Neural progenitor cell (in vitro differentiated cells): ENCODE measurements around the gene RANBP1.

Source experiments
- EZH2 ChIP-seq: fragments of 200-600 bp; sonication (generic); IDR thresholded peaks from 2 replicates; pipeline ENCODE4 v1.6.1; 2017; ENCODE audit warnings: antibody characterized with exemption, mild to moderate bottlenecking, moderate library complexity
- EZH2phosphoT487 ChIP-seq: fragments of 200-600 bp; sonication (generic); IDR thresholded peaks from 2 replicates; pipeline ENCODE4 v1.6.1; 2017; ENCODE audit warnings: antibody characterized with exemption
- TF ChIP-seq, protein P1 (sequence below): fragments of 200-600 bp; sonication (generic); IDR thresholded peaks from 2 replicates; pipeline ENCODE4 v1.5.1; 2017; ENCODE audit warnings: antibody characterized with exemption, mild to moderate bottlenecking

DNA sequence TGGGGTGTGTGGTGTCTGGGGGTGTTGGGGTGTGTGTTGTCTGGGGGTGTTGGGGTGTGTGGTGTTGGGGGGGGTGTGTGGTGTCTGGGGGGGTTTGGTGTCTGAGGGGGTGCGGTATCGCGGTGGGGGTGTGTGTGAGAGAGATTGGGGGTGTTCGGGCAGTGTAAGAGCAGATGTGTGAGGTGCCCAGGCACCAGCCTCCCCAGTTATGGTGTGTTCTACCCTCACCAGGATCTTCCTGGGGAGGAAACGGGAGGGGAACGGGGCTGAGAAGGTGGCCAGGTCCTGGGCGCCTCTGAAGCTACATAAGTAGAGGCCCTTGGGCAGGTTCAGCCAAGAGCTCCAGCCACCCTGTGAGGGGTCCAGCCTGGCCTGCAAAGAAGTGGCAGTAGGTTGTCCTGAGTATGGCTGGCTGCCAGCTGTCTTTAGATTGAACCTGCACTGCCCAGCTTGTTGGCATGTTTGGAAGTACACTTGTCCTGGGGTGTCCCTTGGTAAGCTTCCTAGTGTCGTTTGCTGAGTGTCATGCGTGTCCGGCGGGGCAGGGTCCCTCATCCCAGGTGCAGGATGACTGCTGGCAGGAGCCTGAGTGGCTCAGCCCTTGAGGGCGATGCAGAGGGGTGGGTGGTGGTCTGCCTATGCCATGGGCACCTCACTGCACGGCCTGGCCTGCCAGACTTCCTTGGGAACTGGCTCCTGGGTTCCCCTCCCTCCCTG is 7.6 kb downstream of the RANBP1 start:
- TF ChIP-seq, protein P1, sequence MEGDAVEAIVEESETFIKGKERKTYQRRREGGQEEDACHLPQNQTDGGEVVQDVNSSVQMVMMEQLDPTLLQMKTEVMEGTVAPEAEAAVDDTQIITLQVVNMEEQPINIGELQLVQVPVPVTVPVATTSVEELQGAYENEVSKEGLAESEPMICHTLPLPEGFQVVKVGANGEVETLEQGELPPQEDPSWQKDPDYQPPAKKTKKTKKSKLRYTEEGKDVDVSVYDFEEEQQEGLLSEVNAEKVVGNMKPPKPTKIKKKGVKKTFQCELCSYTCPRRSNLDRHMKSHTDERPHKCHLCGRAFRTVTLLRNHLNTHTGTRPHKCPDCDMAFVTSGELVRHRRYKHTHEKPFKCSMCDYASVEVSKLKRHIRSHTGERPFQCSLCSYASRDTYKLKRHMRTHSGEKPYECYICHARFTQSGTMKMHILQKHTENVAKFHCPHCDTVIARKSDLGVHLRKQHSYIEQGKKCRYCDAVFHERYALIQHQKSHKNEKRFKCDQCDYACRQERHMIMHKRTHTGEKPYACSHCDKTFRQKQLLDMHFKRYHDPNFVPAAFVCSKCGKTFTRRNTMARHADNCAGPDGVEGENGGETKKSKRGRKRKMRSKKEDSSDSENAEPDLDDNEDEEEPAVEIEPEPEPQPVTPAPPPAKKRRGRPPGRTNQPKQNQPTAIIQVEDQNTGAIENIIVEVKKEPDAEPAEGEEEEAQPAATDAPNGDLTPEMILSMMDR, result no peak
- TF ChIP-seq EZH2phosphoT487, result no peak
- no peak for TF ChIP-seq EZH2
